ENCODE results near the gene USP24.
"Not testable (repeated sequence)": the region's sequence is repeated elsewhere in the genome, so short reads cannot be mapped to it uniquely, and the experiment has no call there.

The USP24 gene

DNA sequence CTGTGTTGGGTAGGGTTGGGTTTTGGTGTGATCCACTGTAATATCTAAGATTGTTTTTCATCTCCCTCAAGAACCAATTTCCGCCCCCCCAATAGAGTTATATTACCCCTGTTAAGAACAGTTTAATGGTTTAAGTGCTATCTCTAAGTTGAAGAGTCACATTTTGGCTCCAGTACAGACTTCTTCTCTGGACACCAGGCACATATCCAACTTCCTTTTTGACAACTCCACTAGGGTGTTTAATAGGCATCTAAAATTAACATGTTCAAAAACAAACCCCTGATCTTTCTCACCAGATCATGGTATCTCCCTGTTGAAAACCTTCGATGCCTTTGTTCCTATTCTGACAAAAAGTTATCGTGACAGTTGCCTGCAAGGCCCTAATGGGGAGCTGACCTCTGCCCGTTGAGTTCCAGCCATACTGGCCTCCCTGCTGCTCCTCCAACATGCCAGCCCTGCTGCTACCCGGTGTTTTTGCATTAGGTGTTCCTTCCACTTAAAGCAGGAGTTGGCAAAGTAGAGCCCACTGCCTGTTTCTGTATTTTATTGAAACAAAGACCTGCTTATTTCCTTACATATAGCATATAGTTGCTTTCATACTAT is 18.6 kb downstream of the USP24 start:
- DNase-seq: no peak

DNA sequence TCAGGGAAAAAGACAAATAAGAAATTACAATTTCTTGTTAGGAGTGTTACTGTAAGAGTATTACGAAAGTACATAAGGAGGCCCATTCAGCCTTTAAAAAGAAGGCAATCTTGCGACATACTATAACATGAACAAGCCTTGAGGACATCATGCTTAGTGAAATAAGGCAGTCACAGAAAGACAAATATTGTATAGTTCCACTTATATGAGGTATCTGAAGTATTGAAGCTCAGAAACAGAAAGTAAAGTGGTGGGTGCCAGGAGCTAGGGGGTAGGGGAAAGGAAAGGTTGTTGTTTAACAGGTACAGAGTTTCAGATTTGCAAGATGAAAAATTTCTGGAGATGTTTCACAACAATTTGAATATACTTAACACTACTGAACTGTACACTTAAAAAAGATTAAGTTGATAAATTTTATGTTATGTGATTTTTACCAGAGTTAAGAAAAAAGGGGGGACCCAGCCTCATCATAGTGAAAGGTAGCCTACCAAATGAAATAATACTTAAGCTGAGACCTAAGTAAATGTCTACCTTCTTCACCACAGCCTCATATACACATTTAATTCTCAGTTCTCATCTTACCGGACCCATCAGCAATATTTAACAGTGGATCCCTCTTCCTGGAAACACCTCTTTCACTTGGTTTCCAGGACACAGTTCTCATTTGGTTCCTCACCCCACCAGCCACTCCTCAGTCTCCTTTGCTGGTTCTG is 19.5 kb downstream of the USP24 start:
- no peak for DNase-seq

DNA sequence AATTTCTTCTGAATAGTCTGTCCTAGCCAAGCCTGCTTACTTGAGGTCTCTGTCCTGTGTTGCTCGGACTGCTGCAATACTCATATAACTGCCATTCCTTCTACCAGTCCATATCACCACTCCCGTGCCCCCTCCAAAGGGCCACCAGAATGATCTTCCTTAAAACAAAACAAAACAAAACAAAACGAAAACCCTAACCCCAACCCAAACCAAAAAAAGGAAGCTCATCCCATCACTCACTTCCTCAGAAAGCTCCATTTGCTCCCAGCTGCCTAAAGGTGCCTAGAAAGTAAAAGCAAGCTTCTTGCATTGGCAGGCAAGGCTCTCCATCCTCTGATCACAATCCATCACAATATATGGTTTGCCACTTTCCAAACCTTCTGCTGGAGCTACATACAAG is 20.3 kb downstream of the USP24 start:
- no peak for DNase-seq

DNA sequence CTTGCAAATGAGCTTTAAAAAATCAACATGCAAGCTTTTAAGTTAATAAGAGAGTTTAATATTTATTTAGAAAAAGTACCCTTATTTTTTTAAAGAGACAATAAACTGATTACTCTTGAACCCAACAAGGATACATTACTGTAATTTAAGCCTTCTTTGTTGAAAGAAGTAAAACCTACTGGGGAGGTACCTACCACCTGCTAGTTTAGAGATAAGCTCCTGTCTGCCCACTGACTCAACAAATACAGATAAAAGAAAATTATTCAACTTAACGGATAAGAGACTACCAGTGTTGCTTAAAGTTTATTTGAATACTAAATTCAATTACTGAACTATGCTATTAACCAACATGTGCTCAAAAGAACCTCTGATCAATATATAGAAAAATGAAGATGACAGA is 23.1 kb downstream of the USP24 start:
- DNase-seq: no peak

DNA sequence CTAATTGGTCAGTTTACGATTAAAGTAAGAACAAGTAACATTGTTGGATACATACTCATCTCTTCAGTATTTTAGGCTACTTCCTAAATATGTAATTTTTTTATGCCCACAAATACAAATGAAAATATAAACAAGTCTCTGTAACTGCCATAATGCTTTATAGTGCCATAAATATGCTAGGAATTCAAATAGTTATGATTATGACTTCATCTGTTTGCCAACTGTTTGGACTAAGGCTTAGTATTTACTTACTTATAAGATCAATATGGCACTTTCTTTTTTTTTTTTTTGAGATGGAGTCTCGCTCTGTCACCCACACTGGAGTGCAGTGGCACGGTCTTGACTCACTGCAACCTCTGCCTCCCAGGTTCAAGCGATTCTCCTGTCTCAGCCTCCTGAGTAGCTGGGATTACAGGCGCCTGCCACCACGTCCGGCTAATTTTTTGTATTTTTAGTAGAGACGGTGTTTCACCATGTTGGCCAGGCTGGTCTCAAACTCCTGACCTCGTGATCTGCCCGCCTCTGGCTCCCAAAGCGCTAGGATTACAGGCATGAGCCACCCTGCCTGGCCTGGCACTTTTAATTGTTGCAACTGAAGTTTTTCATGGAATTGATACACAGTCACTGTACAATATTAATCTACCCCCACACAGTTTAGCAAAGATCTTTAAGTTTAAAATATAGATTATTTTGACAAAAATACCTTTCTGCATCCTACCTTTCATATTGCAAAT is 23.8 kb downstream of the USP24 start:
- not testable (repeated sequence) for DNase-seq

DNA sequence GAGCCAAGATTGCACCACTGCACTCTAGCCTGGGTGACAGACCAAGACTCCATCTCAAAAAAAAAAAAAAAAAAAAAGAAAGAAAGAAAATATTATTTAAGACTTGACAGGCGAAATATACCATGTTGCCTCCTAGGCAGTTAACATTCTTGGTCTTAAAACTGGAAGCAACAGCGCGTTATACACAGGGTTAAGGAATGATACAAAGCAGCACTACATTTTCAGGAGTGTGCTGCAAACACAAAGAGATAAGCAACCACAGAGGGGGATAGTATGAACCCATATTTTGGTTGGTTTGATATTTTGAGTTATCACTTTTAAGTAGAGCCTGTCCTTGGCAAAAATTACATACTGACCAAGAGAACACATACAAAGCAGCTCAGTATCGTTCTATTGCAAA is 25.1 kb downstream of the USP24 start:
- DNase-seq: no peak

DNA sequence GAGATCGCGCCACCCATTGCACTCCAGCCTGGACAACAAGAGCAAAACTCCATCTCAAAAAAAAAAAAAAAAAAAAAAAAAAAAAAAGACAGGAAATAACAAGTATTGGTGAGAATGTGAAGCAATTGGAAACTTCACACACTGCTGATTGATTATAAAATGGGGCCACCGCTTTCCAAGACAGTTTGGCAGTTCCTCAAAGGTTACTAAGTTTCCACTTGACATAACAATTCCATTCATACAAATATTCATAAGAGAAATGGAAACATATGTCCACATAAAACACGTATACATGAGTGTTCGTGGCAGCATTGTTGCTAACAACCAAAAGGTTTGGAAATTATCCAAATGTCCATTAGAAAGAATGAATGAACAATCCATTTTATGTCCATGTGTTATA is 26.3 kb downstream of the USP24 start:
- DNase-seq: no peak

DNA sequence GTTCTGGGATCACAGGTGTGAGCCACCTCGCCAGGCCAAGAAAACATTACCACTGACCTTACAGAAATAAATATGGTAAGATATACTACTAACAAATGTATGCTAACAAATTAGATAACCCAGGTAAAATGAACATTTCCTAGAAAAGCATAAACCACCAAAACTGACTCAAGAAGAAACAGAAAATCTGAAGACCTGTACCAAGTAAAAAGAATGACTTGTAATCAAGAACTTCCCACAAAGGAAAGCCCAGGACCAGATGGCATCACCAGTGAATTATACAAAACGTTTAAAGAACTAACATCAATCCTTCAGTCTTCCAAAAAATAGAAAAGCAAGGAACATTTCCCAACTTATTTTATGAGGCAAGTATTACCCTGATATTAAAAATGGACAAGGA is 29.3 kb downstream of the USP24 start:
- DNase-seq: no peak

DNA sequence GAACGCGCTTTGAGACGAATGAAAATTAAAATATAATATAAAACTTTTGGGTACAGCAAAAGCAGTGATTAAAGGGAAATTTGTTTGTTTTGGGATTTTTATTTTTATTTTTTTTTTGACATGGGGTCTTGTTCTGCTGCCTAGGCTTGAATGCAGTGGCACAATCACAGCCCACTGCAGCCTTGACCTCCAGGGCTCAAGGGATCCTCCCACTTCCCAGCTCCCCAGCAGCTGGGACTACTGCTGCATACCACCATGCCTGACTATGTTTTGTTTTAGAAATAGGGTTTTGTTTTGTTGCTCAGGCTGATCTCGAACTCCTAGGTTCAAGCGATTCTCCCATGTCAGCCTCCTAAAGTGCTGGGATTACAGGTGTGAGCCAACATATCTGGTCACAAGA is 30.3 kb downstream of the USP24 start:
- DNase-seq: no peak

DNA sequence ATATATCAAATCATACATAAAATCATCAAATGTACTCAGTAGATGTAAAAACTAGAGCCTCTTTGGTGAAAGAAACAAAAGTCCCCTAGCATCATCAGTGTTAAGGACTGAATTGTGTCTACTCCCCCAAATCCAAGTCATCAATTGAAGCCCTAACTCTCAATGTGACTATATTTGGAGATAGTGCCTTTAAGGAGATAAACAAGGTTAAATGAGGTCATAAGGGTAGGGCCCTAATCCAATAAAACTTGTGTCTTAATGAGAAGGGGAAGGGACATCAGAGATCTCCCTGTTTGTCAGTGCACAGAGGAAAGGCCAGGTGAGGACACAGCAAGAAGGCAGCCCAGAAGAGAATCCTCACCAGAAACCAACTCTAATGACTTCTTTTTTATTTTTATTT is 33.5 kb downstream of the USP24 start:
- DNase-seq: no peak

DNA sequence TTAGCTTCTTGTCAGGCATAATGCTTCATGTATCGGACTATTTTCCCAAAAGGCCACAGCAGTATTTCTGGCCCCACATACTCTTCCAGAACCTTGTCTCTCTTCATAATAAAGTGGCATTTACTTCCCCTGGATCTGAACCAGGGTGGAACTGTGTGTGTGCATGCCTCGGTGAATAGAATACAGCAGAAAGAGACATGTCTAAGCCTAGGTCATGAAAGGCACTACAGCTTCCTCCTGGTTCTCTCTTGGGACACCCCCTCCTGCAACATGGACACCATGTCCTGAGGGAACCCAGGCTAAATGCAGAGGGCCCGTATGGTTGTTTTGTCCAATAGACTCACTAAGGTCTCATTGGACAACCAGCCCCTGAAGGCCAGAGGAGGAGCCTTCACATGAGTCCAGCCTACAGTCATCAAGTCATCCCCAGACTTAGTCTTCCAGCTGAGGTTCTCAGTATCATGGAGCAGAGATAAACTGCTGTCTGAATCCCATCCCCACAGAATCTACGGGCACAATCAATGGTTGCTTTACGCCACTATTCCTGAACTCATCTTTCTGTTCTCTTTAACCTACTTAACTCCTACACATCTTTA is 35.0 kb downstream of the USP24 start:
- DNase-seq: no peak

DNA sequence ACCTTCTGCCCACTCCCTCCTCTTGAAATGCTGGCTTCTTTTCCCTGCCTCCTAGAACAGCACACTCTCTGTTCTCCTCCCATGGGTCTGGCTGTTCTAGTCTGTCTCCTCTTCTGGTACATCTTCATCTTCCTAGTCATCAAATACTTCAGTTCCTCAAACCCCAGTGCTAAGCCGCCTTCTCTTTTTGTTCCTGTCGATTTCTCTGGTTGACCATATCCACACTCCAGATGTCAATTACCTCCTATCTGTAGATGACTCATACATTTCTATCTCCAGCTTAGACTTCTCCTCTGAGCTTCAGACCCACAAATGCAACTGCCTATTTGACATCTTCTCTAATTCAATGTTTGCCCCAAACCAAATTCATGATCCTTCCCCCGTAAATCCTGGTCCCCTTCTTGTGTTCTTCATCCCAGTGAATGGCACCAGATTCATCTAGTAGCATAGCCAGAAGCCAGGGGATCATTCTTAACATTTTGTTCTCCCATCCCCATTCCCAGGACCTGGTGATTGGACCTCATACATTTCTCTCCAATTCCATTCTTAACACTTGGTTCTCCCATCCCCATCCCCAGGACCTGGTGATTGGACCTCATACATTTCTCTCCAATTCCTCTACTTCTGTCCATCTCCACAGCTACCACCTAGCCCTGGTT is 35.9 kb downstream of the USP24 start:
- no peak for DNase-seq

DNA sequence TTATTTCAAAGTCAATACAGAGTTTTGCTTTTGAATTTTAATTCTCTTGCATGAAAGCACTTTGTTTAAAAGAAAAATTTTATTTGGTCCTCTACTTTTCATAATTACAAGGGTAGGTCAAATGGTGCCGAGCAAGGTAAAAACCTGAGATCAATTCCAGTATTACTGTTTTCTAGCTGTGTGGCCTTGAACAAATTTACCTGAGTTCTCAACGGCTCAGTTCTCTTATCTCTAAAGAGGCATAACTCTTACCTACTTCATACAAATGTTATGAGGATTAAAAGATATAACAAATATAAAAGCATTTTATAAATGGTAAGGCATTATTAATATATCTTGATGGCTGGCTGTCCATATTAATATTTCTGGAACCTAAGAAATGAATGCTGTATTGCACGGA is 42.5 kb downstream of the USP24 start:
- no peak for DNase-seq

DNA sequence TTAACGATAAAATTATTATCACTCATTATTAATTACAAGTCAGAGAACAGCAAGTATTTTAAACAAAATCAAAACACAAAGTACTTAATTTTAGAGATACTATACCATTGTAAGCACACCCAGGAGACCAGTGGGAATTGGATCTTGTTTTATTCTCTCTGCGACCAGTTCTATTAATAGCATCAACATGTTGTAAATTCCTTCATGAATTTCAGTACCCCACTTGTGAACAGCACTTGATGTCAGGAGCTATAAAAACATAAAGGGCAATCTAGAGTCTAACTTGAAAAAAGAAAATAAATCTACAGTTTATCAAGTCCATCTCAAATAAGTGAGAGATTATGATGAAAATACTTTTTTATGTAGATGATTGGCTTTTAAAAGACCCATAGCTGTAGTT is 42.9 kb downstream of the USP24 start:
- no peak for DNase-seq

DNA sequence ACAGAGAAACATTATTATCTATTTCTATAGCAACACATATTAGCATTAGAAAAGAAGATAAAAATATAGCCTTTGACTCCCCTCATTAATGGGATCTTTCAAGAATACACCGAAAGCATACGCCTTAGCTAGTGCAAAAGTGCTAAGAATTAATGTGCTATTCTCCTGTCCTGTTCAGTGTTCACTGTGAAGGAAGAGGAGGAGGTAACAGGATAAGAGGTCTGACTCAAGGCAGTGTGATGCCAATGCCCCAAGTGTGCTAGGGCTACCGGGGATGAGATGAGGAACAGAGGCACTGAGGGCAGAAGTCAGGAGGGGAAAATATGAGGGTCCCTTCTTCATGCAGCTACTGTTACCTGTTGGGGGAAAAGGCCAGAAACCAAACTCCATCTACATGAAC is 43.5 kb downstream of the USP24 start:
- no peak for DNase-seq

DNA sequence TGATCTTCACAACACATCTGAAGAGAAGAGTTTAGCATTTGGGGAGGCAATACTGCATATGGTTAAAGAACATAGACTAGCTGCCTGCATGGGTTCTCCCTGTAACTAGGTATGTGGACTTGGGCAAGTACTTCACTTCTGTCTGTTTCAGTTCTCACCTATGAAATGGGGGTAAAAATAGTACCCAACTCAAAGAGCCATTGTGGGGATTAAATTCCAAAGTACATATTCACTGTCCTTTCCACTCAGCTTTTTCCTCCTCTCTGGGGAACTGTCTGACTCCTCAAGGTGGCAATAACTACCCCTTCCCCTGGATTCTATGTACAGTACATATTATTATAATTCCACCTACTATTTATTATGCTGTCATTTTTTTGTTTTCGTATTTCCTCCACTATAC is 44.7 kb downstream of the USP24 start:
- no peak for DNase-seq

DNA sequence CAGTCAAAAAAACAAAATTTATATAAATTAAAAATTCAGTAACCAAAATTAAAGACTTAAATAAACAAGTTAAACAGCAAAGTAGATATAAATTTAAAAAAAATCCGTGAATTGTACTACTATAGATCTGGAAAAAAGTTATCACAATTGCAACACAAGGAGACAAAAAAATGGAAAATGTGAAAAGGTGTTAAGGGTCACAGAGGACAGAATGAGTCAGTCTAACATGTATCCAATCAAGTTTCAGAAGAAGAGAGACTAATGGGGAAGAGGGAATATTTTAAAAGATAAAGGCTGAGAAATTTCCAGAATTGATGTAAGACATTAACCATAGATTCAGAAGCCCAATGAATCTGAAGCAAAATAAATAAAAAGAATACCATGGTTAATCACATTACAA is 46.0 kb downstream of the USP24 start:
- no peak for DNase-seq

DNA sequence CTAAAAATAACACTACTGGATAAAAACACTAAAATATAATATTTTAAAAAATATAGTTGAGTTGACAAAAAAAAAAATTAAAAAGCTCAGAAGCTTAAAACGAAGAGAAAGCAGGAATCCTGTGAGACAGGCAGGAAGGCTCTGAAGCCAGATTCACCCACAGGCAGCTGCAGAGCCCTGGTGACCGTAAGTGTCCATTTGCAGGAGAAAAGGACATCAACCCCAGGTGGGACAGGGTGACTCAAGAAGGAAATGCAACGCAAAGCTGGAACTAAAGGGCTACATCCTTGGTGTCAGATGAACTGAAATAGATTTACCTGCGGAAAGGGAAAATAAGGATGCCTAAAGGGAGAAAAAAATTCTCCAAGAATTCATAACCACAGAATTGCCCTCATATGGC is 46.8 kb downstream of the USP24 start:
- DNase-seq: no peak

DNA sequence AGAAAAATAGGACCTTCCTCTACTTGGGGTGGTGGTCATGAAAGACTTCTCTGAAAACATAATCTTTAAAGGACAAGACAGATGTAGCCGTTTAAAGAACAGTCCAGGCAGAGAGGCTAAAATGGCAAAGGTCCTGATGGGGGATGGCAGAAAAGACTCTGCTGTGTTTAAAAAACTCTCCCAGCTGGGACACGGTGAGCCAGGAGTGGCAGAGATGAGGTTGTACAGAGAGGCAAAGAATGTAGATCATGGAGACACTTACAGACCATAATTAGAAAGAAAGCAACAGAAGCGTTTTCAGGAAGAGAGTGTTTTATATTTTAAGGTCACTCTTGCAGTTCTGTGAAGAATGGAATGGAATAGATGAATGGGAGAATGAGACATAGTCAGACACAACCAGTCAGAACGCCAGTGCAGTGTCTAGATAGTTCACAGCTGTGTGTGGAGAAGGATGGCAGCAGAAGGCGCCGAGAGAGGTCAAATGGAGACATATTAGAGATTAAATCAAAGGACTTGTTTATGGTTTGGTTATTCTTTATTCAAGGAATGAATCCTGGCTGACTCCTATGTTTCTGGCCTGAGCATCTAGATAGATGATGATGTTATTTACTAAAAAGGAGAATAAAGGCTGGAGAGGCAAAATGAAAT is 47.8 kb downstream of the USP24 start:
- no peak for DNase-seq

DNA sequence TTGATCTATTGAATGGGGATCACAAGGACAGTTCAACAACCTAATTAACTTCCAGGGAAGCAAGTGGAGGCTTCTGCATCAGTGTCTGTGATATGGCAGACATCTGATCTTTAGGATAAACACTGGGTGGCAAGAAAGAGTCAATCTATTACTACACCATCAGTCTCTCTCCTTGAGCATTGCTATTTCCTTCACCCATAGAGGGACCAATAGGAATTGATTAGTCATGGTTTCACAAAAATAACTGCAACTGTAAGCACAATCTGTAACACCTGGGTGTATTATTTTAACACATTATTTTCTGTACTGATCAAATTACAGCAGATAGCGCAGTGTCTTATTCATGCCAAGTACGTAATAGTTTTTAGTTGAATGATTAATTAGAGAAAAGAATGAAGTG is 50.3 kb downstream of the USP24 start:
- DNase-seq: no peak

DNA sequence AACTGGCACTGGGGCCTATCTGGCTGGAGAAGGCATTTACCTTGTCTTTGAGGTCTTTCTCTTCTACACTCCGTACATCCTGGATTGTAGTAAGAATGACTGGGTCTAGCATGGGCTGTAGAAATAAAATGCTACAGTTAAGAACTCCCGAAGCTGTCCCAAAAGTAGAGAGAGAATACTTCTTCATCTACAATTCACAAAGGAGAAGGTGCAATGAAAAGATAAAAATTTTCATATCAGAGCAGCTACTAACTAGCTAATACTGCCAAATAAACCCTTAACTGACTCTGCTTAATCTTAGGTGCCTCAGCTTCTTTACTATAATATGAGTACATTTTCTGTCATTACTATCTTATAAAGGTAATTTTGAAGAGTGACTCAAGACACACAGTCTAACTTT is 55.6 kb downstream of the USP24 start:
- no peak for DNase-seq

DNA sequence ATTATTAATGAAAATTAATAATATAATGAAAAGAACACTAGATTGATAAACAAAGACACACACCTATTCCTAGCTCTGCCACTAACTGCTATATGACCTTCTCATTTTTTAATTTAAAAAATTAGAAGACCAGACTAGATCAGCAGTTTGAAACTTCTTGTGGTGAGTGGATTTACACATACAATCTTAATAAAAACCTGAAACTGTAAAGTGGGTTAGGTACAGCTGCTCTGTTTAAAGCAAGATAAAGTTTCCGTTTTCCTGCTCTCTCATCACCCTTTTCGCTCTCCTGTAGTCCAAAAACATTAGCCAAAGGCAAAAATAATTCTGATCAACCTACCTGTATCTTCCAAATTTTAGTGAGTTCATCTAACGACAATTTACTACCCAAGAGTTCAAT is 58.6 kb downstream of the USP24 start:
- DNase-seq: no peak

DNA sequence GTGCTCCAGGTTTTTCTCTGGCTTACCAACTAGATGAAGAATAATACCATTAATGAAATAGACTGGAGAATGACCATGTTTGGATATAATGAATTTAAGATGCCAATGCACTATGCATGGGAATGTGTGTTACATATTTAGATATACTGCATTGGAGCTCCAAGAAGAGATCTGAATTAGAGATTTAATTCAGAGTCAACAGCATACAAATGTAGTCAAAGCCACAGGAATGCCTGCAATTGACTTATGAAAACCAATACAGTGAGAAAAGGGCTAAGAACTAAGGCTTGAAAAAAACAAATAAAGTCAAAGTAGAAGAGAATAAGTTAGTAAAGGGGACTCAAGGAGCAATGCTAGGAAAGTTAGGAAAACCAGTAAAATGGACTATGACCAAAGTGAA is 59.1 kb downstream of the USP24 start:
- no peak for DNase-seq

Measured in stimulated activated CD4-positive, alpha-beta T cell treated with anti-CD3 and anti-CD28 coated beads, Interleukin-12 subunit alpha, Interleukin-12 subunit beta, amount 100 ng/mL, for 4 hours (primary cell).